ENCODE measurements around the gene HILPDA.

DNA sequence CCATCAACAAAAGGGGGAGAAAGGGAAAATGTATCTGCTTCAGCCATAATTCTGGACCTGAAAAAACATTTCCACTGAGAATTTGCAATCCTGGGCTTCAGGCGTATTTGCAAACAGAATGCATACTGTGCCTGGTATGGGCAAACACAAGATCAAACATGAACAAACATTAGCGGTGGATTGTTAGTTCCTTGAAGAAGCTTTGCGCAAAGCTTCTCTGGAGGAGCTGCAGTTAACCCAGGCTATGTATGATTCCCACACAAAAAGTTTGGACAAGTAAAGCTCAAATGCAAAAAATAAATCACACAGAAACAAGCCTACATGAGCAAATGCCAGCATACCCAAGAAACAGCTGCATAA lies 20.4 kb upstream of the HILPDA start:
- TF ChIP-seq POLR2A (IDR thresholded peaks at IDR 0.05), result no peak
- TF ChIP-seq, protein P1, sequence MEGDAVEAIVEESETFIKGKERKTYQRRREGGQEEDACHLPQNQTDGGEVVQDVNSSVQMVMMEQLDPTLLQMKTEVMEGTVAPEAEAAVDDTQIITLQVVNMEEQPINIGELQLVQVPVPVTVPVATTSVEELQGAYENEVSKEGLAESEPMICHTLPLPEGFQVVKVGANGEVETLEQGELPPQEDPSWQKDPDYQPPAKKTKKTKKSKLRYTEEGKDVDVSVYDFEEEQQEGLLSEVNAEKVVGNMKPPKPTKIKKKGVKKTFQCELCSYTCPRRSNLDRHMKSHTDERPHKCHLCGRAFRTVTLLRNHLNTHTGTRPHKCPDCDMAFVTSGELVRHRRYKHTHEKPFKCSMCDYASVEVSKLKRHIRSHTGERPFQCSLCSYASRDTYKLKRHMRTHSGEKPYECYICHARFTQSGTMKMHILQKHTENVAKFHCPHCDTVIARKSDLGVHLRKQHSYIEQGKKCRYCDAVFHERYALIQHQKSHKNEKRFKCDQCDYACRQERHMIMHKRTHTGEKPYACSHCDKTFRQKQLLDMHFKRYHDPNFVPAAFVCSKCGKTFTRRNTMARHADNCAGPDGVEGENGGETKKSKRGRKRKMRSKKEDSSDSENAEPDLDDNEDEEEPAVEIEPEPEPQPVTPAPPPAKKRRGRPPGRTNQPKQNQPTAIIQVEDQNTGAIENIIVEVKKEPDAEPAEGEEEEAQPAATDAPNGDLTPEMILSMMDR (IDR thresholded peaks at IDR 0.05 in 4 of 5, conservative IDR thresholded peaks at IDR 0.05 in 1 of 5), result no peak
